Keratinocyte (primary cell): ENCODE data around the gene LIMA1.
"Not testable (repeated sequence)": the region's sequence is repeated elsewhere in the genome, so short reads cannot be mapped to it uniquely, and the experiment has no call there.

Experiments
- EZH2 ChIP-seq: IDR thresholded peaks from one replicate; pipeline ENCODE4 v1.6.1; 2012; ENCODE audit warnings: inconsistent platforms, mild to moderate bottlenecking, low read length, moderate library complexity
- TF ChIP-seq, protein P1 (sequence below), 3 experiments: IDR thresholded peaks in 1 of 3; conservative IDR thresholded peaks in 1 of 3; optimal IDR thresholded peaks in 1 of 3; 2 replicates in 2 of 3; 3 replicates in 1 of 3; pipeline versions ENCODE3 to v1.5.1; 2011; ENCODE audit warnings: low read length in 3 of 3, mild to moderate bottlenecking in 3 of 3, moderate library complexity in 2 of 3, control low read depth in 1 of 3, inconsistent platforms in 1 of 3; ENCODE audit not compliant: insufficient read depth in 2 of 3; ENCODE audit errors: extremely low read depth in 1 of 3

DNA sequence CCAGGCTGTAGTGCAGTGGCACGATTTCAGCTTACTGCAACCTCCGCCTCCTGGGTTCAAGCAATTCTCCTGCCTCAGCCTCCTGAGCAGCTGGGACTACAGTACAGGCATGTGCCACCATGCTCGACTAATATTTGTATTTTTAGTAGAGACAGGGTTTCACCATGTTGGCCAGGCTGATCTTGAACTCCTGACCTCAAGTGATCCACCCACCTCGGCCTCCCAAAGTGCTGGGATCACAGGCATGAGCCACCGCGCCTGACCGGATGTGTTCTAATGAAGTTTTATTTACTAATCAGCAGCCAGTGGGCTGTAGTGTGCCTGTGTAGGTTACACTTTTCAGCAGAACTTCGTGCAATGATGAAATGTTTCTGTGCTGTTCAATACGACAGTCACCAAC lies 35.7 kb downstream of the LIMA1 start:
- TF ChIP-seq, protein P1, sequence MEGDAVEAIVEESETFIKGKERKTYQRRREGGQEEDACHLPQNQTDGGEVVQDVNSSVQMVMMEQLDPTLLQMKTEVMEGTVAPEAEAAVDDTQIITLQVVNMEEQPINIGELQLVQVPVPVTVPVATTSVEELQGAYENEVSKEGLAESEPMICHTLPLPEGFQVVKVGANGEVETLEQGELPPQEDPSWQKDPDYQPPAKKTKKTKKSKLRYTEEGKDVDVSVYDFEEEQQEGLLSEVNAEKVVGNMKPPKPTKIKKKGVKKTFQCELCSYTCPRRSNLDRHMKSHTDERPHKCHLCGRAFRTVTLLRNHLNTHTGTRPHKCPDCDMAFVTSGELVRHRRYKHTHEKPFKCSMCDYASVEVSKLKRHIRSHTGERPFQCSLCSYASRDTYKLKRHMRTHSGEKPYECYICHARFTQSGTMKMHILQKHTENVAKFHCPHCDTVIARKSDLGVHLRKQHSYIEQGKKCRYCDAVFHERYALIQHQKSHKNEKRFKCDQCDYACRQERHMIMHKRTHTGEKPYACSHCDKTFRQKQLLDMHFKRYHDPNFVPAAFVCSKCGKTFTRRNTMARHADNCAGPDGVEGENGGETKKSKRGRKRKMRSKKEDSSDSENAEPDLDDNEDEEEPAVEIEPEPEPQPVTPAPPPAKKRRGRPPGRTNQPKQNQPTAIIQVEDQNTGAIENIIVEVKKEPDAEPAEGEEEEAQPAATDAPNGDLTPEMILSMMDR (optimal IDR thresholded peaks at IDR 0.05 in 1 of 3, IDR thresholded peaks at IDR 0.05 in 1 of 3, conservative IDR thresholded peaks at IDR 0.05 in 1 of 3; ENCODE audit: extremely low read depth in 1 of 3, insufficient read depth in 2 of 3, low read length in 3 of 3): not testable (repeated sequence)
- TF ChIP-seq EZH2: not testable (repeated sequence)
